NCI-H2029 treated with DMSO at 0.1 percent for 48 hours (cell line): ENCODE data around the gene MLF1.

Experiments
- DNase-seq: peaks from one replicate; lab custom pipeline; 2025; lab: John Stamatoyannopoulos, UW

Gene MLF1

GRCh38 chr3:158574646-158575045 is 3.7 kb downstream of the MLF1 start:
- DNase-seq: no peak

GRCh38 chr3:158590223-158590622 is 19.2 kb downstream of the MLF1 start:
- no peak for DNase-seq

- no peak for DNase-seq
These were observed 29.8 kb downstream of the MLF1 start for GRCh38 chr3:158600787-158601186.

GRCh38 chr3:158602227-158602626 is 31.2 kb downstream of the MLF1 start:
- DNase-seq: no peak

GRCh38 chr3:158617982-158618875 is 47.2 kb downstream of the MLF1 start:
- no peak for DNase-seq

- DNase-seq: no peak
These were observed 54.9 kb downstream of the MLF1 start for GRCh38 chr3:158625881-158626280.

GRCh38 chr3:158631981-158632380 is 61.0 kb downstream of the MLF1 start:
- no peak for DNase-seq

- DNase-seq: no peak
These were observed 69.7 kb downstream of the MLF1 start for GRCh38 chr3:158640646-158641045.

GRCh38 chr3:158642005-158642404 is 71.0 kb downstream of the MLF1 start:
- DNase-seq: no peak

GRCh38 chr3:158642474-158643210 is 71.6 kb downstream of the MLF1 start:
- no peak for DNase-seq

GRCh38 chr3:158644345-158644908 is 73.4 kb downstream of the MLF1 start, which contains the start of gene GFM1:
GFM1 (plus strand) TSS chr3:158644527; CDS start chr3:158644635, 108 bp downstream.
- peak; percentile 97 for DNase-seq

- DNase-seq: no peak
These were observed 78.8 kb downstream of the MLF1 start for GRCh38 chr3:158649791-158650190.

- no peak for DNase-seq
These were observed 80.2 kb downstream of the MLF1 start for GRCh38 chr3:158651192-158651591.

GRCh38 chr3:158652463-158652862 is 81.5 kb downstream of the MLF1 start:
- no peak for DNase-seq
